ENCODE measurements around the gene USP6NL.

GRCh38 chr10:11506247-11506789 lies 105.1 kb downstream of the USP6NL start:
- TF ChIP-seq EZH2 (IDR thresholded peaks at IDR 0.05; ENCODE audit: borderline replicate concordance, low read depth, low read length, severe bottlenecking) (no peak), CTCF (IDR thresholded peaks at IDR 0.05; ENCODE audit: borderline replicate concordance, extremely low read depth, low read length, poor library complexity, severe bottlenecking) (no peak)

Data from DND-41 (cell line).